GM10847 (cell line): ENCODE results near the gene CBR1.

Source experiments
- POLR2A ChIP-seq: IDR thresholded peaks from 2 replicates; pipeline ENCODE4 v1.6.1; 2011; ENCODE audit not compliant: insufficient read length; ENCODE audit errors: extremely low read depth

The CBR1 gene

GRCh38 chr21:36064085-36064460, 5.8 kb upstream of the CBR1 start:
- no peak for TF ChIP-seq POLR2A

- TF ChIP-seq POLR2A = no peak
Measured at GRCh38 chr21:36065497-36066036, 4.3 kb upstream of the CBR1 start.

DNA sequence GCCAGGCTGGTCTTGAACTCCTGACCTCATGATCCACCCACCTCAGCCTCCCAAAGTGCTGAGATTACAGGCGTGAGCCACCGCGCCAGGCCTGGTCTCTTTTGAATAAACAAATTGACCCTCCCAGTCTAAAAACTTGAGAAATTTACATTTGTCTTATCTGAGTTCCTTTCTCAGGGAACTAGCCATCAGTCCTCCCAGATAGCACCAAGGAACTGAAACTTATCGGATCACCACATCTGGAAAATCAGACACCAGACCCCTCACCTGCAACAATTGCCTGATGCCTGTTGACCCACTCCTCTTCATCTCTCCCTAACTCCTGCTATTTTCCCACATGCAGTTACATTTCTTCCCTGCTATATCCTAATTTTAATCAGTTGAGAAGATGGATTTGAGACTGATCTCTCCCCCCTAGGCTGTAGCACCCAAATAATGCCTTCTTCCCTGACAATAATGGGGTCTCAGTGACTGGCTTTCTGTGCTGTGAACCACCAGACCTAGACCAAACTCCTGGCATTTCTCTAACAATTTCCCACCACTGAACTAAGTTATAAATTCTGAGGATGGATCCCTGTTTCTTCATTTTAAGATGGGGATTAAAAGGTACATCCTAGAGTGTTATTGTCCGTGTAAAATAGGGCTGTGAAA, 951 bp upstream of the CBR1 start:
- no peak for TF ChIP-seq POLR2A

DNA sequence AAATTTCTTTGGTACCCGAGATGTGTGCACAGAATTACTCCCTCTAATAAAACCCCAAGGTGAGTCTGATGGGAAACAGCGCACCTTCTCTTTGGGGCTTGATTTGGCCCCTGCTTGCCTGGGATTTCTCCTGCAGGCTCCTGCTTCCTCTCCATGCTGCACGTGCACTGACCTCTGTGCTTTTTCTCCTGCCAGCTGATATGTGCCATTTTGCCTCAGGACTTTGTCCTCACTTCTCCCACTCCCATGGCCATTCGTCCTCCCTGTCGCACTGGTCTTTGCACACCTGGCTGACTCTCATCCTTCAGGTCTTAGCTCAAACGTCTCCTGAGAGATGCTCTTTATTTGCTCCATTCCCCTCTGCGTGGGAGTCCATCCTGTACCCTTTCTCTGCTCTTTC, 1.2 kb downstream of the CBR1 start:
- TF ChIP-seq POLR2A = no peak

- no peak for TF ChIP-seq POLR2A
Measured at GRCh38 chr21:36072453-36073162, 2.8 kb downstream of the CBR1 start.

DNA sequence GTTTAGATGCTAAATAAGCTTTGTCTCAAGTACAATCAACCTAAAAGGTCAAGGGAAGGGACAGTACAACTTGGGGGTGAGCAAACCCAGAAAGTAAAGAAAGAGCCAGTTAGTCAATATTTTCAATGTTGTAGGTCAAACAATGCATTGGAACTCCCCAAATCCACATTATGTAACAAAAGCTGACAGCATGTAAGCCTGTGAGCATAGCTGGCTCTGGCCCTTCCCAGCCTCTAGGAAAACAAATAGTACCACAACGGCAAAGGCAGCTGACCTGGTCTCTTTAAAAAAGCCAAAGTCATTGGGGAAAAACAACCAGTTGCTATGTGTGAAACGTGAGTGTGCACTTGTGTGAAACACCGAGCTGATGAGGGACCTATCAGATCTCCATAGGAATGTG, 3.4 kb downstream of the CBR1 start:
- no peak for TF ChIP-seq POLR2A

GRCh38 chr21:36075171-36075570, 5.3 kb downstream of the CBR1 start:
- no peak for TF ChIP-seq POLR2A

- no peak for TF ChIP-seq POLR2A
Measured at GRCh38 chr21:36075953-36076352, 6.1 kb downstream of the CBR1 start.

GRCh38 chr21:36076878-36077655, 7.2 kb downstream of the CBR1 start:
- TF ChIP-seq POLR2A = no peak

GRCh38 chr21:36077758-36078157, 7.9 kb downstream of the CBR1 start:
- TF ChIP-seq POLR2A = no peak

GRCh38 chr21:36079010-36079649, 9.3 kb downstream of the CBR1 start:
- no peak for TF ChIP-seq POLR2A

GRCh38 chr21:36079671-36080070, 9.8 kb downstream of the CBR1 start:
- TF ChIP-seq POLR2A = no peak

DNA sequence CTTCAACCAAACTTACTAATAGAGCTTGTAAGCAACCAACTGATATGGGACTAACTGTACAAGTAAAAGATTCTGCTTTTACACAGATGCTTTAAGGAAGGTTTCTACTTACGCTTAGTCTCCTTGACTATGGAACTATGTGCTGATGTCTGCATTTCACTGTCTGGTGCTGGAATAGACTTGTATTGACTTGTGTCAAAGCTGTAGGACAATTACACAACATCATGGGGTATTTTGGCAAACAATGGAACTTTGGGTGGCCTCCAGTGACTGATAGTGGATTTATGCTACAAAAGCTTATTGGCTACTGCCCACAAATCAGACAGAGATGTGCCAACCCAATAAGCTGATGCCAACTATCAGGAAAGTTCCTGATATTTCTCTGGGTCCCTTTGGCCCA, 10.6 kb downstream of the CBR1 start:
- no peak for TF ChIP-seq POLR2A

- TF ChIP-seq POLR2A = no peak
Measured at GRCh38 chr21:36082237-36082664, 12.4 kb downstream of the CBR1 start.

DNA sequence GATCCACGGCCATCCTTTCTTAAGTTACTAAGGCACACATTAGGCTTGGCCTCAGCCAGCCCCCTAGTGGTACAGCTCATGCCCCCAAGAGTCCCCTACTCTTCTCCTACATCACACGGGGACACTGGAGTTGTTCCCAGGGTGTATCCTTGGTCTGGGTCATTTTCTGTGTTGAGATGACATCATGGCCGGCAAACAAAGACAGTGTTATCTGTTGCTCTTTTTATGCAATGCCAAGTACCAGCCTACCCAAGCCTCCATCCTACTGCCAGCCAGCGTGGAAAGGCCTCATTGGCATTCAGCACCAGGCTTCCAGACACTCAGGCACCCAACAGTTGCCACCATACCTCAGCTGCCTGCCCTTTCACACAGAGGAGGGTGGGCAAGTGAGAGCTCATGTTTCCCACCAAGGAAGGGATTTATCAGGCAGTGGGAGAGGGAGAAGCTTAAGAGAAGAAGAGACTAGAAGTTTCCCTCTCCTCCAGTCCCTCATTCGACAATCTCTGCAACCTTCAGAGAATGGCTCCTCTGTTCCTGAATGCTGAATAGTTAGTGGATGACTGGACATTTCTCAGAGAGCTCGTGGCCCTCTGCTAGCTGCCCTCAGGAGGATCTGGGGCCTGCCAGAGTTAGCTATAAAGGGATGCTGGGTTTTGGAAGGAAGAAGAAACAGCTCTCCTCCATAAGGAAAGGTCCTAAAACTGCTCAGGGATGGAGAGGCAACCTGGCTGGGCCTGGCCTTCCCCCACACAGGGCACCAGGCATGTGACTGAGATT, 17.7 kb downstream of the CBR1 start:
- TF ChIP-seq POLR2A = no peak
